GM18907 (cell line): ENCODE data around the gene THEMIS.
A peak's percentile ranks its signal among the peaks of the same experiment; 100 is the strongest.
"Not testable (repeated sequence)": the region's sequence is repeated elsewhere in the genome, so short reads cannot be mapped to it uniquely, and the experiment has no call there.

Source experiments
- ATAC-seq: cut with Tn5 transposase; IDR thresholded peaks from one replicate; pipeline ENCODE4 v1.9.1; 2021; ENCODE audit warnings: mild to moderate bottlenecking, moderate library complexity; ENCODE audit not compliant: unreplicated experiment

Gene THEMIS

DNA sequence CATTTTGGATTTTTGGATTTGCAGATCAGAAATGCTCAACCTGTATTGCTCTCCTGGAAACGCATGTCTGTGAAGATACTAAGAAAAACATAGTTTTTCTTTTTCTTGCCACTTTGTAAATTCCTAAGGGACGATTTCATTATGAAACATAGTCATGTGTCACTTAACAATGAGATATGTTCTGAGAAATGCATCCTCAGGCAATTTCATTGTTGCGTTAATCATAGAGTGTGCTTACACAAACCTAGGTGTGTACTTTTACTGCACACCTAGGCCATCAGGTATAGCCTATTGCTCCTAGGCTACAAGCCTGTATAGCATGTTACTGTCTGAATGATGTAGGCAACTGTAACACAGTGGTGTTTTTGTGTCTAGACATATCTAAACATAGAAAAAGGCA lies 13.4 kb upstream of the THEMIS start:
- ATAC-seq = no peak

DNA sequence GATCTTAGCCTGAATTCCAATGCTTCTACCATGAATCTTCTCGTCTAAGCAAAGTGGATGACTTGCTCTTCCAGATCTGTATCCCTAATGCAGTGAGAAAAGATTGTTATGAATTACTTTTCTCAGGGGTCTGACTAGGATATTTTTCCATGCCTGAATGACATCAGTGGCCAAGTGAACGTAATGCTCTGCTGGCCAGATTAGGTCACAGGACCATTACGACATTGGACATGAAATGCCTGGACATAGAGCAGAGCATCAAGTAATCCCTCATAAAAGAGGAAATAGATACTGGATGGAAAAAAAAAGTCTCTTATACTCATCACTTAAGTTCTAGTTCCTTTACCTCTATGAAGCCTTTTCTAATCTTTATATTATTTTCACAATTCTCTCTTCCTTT lies 12.1 kb upstream of the THEMIS start:
- ATAC-seq = no peak

DNA sequence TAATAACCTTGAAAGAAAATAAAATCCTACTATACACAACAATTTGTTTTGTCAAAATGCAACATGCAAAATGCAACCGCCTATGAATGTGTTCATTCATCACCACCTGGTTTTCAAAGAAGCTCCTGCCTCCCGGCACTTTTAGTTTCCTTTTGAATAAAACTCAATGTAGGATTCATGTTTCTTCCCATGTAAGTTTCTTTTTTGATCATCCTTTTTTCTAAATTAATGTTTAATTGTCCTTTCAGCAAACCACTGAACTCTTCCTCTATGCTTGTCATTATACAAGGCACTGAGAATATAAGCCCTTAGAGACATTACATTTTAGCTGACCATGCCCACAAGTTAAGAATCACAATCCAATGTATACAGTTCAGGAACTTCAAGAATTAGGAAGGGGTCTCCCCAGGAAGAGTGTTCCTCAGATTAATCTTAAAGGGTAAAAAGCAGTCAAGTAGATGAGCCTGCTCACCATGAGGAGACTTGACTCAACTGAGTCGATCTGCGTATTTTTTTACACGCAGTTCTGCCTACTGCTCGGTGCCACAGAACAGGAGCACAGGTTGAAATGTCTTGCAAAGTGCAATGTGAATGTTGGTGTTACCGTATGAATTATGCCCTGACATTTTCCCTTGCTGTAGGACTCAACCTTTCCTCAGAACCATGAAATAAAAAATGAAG lies 7.2 kb upstream of the THEMIS start:
- peak; percentile 91 for ATAC-seq

DNA sequence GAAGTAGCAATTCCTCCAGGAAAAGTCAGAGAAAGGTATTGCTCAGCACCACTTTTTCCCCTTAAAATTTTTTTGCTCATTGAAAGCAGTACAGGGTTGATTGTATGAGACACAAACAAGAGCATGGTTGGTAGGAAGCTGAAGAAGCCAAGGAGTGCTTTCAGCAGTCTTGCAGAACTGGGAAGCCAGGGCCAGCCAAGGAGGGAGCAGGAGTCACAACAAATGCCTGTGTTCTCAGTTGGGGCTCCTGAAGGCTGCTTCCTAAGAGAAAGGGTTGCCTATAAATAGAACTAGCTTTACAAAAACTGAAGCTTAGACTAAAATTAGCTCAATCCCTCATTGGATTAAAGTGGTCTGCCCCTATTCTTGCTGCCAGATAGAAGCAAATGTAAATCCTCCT lies 3.3 kb upstream of the THEMIS start:
- ATAC-seq = no peak

DNA sequence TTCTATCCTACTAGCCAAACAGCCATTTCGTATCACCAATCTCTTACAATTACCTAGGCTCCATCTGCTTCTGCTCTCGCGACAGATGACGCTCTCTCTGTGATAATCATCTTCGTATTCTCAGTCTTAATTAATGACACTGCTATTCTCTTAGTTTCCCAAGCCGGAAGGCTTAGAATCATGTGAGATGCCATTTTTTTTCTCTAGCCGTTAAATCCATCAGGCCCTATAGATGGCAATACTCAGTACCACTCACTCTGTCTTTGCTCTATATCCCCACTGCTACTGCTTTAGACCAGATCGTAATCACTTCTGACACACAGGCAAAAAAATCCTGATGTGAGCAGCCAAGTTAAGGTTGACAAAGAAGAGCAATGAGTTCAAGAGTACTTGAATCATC lies 2.1 kb upstream of the THEMIS start:
- ATAC-seq = no peak

DNA sequence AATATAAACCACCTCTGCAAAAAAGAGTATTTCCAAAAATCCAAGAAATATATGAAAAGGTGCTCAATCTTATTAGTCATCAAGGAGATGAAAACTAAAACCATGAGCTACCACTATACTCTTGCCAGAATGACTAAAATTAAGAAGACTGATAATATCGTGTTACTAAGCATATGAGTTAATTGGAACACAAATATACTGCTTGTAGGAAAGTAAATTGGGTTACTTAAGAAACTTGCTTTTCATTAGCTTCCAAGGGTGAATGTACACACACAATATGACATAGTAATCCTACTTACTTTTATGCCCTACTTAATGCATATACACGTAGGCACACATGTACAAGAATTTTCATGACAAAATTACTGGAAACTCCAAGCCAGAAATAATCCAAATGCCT lies 3.4 kb downstream of the THEMIS start:
- ATAC-seq = no peak

DNA sequence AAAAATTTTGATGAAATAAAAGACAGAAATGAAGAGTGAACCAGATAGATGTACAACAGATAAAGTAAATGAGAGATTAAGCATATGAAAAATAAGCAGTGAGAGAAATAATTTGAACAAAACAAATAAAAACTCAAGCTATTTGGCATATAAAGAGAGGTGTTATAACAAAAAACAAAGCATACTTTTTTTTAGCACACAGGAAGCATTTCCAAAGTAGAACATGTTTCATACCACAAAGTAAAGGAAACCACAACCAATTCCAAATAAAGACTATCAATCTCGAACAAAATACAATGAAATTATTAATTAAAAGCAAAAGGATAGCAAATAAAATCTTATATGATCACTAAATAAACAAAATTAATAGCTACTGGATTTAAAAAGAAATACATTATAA lies 6.8 kb downstream of the THEMIS start:
- no peak for ATAC-seq

DNA sequence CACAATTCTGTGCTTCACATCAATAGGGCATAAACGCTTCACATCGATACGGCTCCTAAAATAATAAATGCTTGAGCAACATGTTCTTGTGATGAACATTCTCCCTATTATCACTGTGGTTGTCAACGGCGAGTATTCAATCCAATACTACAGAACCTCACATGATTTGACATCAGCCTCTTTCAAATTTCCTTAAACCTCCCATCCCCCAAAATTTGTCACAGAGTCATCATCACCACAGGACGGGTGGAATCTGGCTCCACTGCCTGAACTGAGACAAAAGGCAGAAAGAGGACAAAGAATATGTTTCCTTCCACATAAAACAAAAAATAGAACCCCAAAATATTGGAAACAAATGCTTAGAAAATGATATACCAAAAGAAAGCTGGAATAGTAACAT lies 7.3 kb downstream of the THEMIS start:
- no peak for ATAC-seq

DNA sequence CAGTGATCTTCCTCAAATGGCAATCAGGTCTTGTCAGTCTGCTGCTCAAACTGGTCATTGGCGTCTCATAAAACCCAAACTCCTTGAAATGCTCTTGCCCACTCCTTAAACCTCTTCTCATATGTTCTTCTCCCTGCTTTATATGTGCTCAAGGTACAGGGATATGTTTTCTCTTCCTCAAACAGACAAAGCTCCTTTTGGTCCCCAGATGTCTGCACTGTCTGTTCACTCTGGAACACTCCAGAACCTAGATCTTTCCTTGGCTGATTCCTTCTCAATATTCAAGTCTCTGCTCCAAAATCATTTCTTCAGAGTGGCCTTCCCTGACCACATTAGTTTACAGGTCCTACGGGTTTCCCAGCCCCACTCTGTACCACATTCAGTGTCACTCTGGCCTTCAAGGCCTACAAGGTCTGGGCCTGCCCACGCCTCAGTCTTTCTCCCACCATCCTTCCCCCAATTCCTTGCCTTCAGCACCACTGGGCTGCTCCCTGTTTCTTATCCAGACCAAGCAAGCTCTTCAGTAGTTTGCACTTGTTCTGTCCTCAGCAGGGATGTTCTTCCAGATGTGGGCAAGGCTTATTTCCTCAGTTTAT lies 9.0 kb downstream of the THEMIS start:
- no peak for ATAC-seq

DNA sequence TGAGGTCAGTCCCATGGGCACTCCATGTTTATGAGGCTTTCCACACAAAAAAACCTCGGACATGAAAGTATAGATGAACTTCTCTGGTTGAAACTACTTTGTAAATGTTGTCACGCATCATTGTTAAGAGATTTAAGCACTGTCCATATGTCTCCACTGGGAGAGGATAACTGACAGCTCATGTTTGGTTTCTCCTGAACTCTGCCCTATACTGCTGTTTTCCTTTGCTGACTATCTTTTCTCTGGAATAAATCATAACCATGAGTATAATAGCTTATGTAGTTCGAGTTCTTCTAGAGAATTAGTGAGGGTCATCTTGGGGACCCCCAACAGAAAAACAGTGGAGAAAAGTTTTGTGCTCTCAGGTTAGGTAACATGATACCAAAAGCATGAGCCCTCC lies 14.3 kb downstream of the THEMIS start:
- no peak for ATAC-seq

DNA sequence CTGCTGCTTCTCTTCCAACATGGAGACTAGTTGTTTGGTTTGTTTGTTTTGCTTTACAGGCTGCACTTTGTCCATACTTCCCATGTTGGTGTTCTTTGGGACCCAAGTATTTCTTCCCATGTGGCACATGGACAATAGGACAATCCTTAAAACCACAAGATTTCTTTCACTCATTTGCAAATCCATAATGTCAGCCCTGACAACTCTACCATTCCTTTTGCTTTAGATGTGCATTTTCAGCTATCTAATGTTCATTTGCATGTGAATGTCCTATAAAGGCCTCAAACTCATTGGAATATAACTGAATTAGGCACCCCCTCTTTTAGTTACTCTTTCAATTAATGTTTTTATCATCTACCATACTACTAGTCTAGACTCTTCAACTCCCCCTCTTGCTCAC lies 16.7 kb downstream of the THEMIS start:
- ATAC-seq = no peak

DNA sequence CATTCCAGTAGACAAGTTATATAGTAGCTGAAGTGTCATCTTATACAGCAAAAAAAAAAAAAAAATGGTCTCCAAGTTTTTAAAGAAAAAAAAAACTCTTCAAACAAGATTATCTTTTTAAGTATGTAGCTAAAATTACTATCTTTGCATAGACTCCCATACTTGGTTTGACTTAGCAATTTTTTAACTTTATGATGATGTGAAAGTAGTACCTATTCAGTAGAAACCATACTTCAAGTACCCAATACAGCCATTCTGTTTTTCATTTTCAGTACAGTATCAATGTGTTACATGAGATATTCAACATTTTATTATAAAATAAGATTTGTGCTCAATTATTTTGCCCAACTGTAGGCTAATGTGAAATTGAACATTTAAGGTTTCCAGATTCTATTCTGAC lies 18.9 kb downstream of the THEMIS start:
- ATAC-seq = not testable (repeated sequence)

DNA sequence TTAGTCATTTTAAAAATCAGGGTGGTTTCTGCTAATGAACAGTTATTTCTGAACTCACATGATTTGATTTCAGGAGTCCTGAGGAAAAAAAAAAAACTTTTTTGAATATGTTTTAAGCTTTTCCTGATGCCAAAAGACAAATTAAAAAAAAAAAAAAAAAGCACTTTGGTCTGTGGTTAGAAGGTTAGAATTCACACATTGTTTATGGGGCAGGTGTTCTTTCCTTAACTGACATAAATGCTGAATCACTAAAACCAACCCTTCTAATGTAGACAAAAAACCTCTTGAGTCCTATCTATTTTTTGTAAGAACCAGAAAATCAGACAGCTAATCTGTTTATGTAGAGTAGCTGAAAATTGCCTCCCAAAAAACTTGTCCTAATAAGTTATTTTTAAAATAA lies 20.4 kb downstream of the THEMIS start:
- ATAC-seq = no peak

DNA sequence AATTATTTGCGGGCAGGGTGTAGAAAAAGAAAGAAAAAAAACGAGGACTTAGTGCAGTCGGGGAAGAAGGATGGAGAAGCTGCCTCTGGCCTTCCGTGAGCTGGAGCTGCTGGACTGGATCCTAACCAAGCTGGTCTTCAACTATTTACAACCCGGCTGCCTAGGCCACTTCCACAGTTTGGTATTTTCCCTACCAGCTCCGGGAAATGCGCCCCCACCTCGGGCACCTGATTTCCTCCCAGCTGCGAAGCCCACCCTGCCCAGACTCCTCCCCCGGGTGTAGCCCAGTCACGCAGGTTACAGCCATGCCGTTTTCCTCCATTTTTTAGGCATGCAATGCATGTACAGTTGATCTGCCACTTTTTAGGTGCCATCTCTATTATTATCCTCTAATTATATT lies 21.2 kb downstream of the THEMIS start:
- no peak for ATAC-seq

DNA sequence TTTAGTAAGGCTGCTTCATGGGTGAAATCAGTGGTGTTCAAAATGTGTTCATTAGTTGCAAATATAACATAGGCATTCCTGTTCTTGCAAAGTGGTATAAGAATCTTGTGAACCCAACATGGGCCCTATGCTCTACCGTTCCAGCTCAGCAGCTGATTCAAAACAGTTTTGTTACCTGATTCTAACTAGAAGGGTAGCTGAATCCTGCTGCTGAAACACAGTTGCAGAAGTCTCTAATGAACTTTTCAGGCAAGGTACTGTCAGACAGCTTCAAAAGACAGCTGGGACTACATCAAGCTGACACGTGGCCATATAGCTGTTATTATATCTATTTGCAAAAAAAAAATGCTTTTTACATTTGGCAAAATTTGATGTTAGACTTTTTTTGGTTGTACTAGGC lies 22.7 kb downstream of the THEMIS start:
- no peak for ATAC-seq

DNA sequence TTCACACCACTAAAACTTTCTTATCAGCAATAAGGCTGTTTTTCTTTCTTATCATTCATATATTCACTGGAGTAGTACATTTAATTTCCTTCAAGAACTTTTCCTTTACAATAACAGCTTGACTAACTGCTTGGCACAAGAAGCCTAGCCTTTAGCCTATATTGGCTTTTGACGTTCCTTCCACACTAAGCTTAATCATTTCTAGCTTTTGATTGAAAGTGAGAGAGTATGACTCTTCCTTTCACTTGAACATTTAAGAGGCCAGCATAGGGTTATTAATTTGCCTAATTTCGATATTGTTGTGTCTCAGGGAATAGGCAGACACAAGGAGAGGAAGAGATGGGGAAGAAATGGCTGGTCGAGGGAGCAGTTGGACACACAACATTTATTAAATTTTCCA lies 23.6 kb downstream of the THEMIS start:
- ATAC-seq = peak; percentile 67

DNA sequence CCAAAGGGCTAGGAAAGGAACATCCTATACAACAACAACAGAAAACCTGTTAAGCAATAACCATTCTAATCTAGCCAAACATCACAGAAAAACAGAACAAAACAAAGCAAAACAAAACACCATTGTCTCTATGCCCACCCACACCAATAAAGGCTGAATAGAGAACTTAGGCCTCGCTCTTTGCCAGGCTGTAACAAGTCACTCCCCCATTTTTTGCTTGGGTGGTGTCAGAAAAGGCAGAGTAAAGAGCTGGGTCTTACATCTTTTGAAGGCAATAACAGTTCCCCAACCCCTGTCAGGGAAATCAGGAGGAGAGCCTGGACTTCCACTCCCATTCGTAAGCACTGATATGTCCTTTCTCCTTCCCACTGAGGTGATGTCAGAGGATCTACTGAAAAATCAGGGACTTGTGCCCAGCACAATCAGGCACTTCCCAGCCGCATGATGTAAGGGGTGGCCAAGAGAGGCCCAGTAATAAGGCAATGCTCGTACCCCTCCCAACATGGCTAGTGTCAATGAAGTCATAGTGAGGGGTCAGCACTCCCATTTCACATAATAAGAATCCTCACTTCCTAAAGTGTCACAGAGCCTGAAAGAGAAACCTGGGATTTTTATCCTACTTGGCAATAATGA lies 31.0 kb downstream of the THEMIS start:
- no peak for ATAC-seq

DNA sequence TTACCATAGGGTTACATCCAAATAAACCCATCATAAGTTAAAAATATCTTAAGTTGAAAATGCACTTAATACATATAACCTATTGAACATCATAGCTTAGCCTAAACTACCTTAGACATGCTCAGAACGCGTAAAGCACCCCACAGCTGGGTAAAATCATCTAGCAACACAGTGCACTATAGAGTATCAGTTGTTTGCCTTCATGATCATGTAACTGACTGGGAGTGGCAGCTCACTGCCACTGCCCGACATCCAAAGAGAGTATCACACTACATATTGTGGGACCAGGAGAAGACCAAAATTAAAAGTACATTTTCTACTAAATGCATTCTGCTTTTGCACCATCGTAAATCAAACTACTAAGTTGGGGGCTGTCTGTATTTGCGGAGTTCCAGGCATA lies 31.7 kb downstream of the THEMIS start:
- no peak for ATAC-seq

DNA sequence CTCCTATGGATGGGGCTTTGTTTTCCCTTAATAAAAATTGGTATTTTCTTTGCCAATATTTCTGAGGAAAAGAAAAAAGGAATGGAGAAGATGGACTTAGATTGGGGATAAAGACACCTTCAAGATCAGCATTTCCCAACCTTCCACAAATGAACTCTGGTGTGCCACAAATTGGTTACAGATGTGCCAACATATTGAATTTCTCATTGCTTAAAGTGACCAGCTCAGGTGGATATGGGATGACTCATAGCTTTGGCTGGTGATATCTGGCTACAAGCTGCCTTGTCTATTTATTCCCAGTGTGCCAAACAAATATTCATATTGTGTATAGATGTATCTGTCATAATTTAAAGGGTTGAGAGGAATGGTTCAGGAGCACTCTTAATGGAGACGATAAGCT lies 32.5 kb downstream of the THEMIS start:
- ATAC-seq = no peak

DNA sequence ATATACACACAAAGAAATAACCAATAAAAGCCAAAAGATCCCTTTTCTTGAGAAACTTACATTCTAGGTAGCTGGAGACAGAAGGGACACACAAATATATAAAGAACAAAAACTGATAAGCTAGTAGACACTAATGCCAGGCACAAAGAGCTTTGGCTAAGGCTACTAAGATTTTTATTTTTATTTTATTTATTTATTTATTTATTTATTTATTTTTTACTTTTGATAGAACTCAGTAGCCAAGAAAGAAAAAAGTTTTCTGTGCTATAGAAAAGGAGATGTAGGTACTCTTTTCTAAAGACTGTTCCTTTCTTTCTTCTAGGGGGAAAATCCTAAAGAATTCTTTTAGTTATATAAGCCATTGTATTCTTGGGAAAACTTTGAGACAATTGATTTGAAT lies 34.1 kb downstream of the THEMIS start:
- no peak for ATAC-seq

DNA sequence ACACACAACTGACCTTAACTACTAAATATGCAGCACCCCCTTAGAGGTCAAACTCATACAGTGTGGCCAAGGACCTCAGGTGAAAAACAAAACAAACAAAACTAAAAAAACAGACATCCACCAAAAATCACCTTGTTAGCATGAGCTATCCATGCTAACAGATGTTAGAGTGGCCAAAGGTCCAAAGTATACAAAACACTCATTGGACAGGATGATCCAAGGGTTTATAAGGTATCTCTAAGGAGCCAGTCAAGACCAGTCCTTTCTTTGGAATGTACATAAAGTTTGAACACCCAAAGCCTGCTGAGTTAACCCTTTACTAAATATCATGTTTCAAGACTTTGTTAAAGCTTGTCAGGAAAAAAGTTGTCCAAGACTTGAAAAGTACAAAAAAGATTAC lies 35.8 kb downstream of the THEMIS start:
- no peak for ATAC-seq

DNA sequence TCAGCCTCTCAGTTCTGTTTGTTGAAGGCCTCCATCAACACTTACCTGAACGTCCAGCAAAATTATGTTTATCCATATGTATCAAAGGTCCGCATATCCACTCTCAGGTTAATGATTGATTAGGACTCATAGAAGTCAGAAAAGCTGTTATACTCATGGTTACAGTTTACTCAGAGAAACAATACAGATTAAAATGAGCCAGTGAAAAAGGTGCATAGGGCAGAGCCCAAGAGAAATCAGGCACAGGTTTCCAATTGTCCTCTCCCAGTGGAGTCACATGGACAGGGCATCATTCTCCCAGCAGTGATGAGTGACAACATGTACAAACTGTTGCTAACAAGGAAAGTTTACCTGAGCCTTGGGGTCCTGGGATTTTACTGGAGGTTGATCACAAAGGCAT lies 36.2 kb downstream of the THEMIS start:
- ATAC-seq = no peak

DNA sequence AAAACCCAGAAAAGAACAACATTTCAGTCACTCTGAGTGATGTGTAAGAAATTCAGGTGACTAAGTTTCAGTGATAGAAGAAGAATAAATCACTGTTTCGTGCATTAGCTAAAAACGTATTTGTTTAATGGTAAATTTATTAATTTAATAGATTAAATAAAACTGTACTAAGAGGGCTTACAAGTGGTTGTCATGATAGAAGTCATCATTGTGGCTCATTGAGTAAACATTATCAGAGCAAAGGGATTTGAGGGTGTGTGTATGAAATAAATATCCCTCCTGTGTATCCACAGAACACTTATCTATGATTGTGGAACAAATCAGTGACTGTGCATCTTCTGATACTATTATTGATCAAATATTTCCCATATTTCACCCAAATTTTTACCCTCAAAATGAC lies 40.1 kb downstream of the THEMIS start:
- ATAC-seq = no peak
